ENCODE results near the gene GPR142.

DNA sequence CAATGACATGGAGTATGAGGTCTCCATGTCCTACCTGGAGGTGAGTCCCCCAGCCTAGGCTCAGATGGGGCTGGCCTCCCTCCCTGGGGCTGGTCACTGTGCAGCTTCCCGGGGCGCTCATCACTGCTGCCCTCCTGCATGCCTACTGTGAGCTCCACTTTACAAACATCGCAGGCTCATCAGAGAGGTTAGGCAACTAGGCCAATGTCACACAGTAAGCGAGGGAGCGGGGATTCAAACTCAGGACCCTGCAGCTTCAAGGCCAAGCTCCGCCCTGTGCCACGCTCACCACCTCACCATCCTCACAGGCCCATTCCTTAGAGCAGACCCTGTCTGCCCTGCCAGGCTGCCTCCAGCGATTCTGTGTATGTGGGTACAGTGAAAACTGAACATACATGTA is 24.2 kb upstream of the GPR142 start:
- TF ChIP-seq POLR2AphosphoS5 (IDR thresholded peaks at IDR 0.05; ENCODE audit: low read depth, low read length), result no peak
- TF ChIP-seq ZNF382 (CRISPR knock-in tag; IDR thresholded peaks at IDR 0.05; ENCODE audit: borderline replicate concordance), result no peak
- TF ChIP-seq, protein P1, sequence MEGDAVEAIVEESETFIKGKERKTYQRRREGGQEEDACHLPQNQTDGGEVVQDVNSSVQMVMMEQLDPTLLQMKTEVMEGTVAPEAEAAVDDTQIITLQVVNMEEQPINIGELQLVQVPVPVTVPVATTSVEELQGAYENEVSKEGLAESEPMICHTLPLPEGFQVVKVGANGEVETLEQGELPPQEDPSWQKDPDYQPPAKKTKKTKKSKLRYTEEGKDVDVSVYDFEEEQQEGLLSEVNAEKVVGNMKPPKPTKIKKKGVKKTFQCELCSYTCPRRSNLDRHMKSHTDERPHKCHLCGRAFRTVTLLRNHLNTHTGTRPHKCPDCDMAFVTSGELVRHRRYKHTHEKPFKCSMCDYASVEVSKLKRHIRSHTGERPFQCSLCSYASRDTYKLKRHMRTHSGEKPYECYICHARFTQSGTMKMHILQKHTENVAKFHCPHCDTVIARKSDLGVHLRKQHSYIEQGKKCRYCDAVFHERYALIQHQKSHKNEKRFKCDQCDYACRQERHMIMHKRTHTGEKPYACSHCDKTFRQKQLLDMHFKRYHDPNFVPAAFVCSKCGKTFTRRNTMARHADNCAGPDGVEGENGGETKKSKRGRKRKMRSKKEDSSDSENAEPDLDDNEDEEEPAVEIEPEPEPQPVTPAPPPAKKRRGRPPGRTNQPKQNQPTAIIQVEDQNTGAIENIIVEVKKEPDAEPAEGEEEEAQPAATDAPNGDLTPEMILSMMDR (CRISPR knock-in tag; IDR thresholded peaks at IDR 0.05), result no peak
- TF ChIP-seq MAFG (CRISPR knock-in tag; IDR thresholded peaks at IDR 0.05), result no peak
- TF ChIP-seq, protein P2, sequence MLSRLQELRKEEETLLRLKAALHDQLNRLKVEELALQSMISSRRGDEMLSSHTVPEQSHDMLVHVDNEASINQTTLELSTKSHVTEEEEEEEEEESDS (CRISPR knock-in tag; IDR thresholded peaks at IDR 0.05; ENCODE audit: borderline replicate concordance), result no peak
- TF ChIP-seq, protein P3, sequence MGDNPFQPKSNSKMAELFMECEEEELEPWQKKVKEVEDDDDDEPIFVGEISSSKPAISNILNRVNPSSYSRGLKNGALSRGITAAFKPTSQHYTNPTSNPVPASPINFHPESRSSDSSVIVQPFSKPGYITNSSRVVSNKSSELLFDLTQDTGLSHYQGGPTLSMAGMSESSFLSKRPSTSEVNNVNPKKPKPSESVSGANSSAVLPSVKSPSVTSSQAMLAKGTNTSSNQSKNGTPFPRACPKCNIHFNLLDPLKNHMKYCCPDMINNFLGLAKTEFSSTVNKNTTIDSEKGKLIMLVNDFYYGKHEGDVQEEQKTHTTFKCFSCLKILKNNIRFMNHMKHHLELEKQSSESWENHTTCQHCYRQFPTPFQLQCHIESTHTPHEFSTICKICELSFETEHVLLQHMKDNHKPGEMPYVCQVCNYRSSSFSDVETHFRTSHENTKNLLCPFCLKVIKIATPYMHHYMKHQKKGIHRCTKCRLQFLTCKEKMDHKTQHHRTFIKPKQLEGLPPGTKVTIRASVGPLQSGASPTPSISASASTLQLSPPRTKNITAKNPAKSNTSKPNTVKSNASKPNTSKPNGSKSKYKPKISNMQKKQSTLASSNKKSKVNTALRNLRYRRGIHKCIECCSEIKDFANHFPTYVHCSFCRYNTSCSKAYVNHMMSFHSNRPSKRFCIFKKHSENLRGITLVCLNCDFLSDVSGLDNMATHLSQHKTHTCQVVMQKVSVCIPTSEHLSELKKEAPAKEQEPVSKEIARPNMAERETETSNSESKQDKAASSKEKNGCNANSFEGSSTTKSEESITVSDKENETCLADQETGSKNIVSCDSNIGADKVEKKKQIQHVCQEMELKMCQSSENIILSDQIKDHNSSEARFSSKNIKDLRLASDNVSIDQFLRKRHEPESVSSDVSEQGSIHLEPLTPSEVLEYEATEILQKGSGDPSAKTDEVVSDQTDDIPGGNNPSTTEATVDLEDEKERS (CRISPR knock-in tag; IDR thresholded peaks at IDR 0.05), result no peak
- TF ChIP-seq, protein P4, sequence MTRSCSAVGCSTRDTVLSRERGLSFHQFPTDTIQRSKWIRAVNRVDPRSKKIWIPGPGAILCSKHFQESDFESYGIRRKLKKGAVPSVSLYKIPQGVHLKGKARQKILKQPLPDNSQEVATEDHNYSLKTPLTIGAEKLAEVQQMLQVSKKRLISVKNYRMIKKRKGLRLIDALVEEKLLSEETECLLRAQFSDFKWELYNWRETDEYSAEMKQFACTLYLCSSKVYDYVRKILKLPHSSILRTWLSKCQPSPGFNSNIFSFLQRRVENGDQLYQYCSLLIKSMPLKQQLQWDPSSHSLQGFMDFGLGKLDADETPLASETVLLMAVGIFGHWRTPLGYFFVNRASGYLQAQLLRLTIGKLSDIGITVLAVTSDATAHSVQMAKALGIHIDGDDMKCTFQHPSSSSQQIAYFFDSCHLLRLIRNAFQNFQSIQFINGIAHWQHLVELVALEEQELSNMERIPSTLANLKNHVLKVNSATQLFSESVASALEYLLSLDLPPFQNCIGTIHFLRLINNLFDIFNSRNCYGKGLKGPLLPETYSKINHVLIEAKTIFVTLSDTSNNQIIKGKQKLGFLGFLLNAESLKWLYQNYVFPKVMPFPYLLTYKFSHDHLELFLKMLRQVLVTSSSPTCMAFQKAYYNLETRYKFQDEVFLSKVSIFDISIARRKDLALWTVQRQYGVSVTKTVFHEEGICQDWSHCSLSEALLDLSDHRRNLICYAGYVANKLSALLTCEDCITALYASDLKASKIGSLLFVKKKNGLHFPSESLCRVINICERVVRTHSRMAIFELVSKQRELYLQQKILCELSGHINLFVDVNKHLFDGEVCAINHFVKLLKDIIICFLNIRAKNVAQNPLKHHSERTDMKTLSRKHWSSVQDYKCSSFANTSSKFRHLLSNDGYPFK (CRISPR knock-in tag; IDR thresholded peaks at IDR 0.05; ENCODE audit: borderline replicate concordance), result no peak

All from HepG2 (cell line).